Activated T-cell treated with anti-CD3 and anti-CD28 coated beads, Interleukin-2, amount 50 U/mL, for 24 hours (primary cell): ENCODE results near the gene EEFSEC.

Experiments
- DNase-seq: peaks from one replicate; pipeline ENCODE4 v3.0.0-alpha.2; 2020
- H3K27ac Mint-ChIP-seq: 2 replicates; pipeline ENCODE4 v1.8.0; 2020; ENCODE audit warnings: mild to moderate bottlenecking, mixed read lengths
- H3K27me3 Mint-ChIP-seq: 2 replicates; pipeline ENCODE4 v1.8.0; 2020; ENCODE audit warnings: mixed read lengths
- H3K36me3 Mint-ChIP-seq: 2 replicates; pipeline ENCODE4 v1.8.0; 2020; ENCODE audit warnings: low read depth, mixed read lengths
- H3K4me1 Mint-ChIP-seq: 2 replicates; pipeline ENCODE4 v1.8.0; 2020; ENCODE audit warnings: low read depth, mixed read lengths
- H3K4me3 Mint-ChIP-seq: 2 replicates; pipeline ENCODE4 v1.8.0; 2020; ENCODE audit warnings: mild to moderate bottlenecking, moderate library complexity, mixed read lengths
- H3K9me3 Mint-ChIP-seq: 2 replicates; pipeline ENCODE4 v1.8.0; 2020; ENCODE audit warnings: mixed read lengths

EEFSEC gene

DNA sequence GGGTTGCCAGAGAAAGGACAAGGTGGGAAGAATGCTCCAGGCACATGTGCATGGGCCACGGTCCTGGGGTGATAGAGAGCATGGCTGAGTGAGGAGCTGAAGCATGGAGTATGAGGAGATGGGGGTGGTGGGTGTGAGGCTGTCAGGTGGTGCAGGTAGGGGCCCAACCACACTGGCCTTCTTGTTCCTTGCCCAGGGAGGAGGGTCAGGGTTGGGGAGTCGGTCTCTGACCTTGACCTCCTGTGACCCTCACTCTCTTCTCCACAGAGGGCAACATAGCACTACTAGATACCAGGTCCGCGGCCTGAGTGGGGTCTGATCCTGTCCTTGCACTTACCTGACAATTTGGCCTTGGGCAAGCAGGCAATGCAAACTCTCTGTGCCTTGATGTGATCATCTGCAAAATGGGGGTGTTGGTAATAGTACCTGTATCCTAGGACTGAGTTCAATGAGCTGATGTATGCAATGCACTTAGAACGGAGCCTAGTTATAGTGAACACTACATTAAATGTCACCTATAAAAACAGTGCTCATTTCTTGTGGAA, 75.2 kb downstream of the EEFSEC start:
- H3K4me3 Mint-ChIP-seq: no peak overlapping the region
- peaks cover 6% of the 10 kb centered on the region for H3K9me3 Mint-ChIP-seq
- H3K27me3 Mint-ChIP-seq: no peaks in the 10 kb centered on the region
- H3K27ac Mint-ChIP-seq: no peak overlapping the region
- no peak for DNase-seq
- peaks cover 11% of the 10 kb centered on the region for H3K36me3 Mint-ChIP-seq
- peaks cover 10% of the 10 kb centered on the region for H3K4me1 Mint-ChIP-seq

DNA sequence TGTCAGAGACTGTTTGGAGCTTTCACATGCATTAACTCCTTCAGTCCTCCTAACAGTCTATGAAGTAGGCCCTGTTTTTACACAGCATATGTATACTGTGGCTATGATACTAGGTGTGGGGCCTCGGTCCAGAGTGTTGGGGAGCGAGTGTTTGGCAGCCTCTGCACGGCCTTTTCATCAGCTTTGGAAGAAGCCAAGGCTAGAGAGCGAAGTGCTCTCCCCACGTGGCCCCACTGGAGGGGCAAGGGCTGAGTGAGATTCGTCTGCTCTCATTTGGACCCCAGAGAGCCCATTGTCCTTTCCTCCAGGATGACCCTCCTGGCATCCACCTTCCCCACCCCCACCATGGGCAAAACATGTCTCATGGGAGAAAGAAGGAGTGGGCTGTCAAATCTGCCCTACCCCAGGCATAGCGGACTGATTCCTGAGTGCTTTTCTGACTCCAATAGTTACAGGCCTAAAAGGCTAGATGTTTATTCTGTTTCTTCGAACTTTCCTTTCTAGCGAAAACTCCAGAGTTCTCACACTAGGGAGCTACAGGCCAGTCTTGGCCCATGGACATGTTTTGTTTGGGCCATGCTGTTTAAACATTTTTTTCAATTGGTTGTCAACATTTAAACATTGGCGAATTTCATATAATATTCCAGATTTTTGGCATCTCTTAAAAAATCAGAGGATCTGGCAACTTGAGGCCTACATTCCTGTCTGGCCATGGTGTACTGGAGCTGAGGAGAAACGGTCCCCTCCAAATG, 76.0 kb downstream of the EEFSEC start:
- H3K27me3 Mint-ChIP-seq: no peaks in the 10 kb centered on the region
- H3K9me3 Mint-ChIP-seq: no peaks in the 10 kb centered on the region
- H3K4me3 Mint-ChIP-seq: no peak overlapping the region
- H3K36me3 Mint-ChIP-seq: peaks cover 4% of the 10 kb centered on the region
- no peak for DNase-seq
- peaks cover 10% of the 10 kb centered on the region for H3K4me1 Mint-ChIP-seq
- H3K27ac Mint-ChIP-seq: no peak overlapping the region

DNA sequence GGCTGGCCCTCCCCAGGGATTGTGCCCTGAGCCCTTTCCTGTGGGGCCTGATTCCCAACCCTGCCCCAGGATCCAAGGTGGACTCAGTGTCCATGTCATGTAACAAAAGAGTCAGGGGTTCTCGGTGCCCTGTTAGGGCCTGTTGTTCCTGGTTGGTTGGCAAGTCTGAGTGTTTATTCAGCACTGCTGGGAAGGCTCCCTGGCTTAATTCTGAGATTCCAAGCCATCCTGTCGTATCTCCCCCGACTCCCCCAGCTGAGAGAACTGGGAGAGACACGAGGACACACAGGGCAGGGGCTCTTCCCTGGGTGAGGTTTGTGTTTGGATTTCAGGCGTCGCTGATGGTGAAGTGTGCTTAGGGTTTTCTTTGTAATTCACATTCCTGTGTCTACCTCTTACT, 78.3 kb downstream of the EEFSEC start:
- peaks cover 6% of the 10 kb centered on the region for H3K4me1 Mint-ChIP-seq
- no peak for DNase-seq
- H3K27me3 Mint-ChIP-seq: no peaks in the 10 kb centered on the region
- no peaks in the 10 kb centered on the region for H3K36me3 Mint-ChIP-seq
- H3K9me3 Mint-ChIP-seq: no peaks in the 10 kb centered on the region
- H3K27ac Mint-ChIP-seq: no peak overlapping the region
- no peak overlapping the region for H3K4me3 Mint-ChIP-seq

DNA sequence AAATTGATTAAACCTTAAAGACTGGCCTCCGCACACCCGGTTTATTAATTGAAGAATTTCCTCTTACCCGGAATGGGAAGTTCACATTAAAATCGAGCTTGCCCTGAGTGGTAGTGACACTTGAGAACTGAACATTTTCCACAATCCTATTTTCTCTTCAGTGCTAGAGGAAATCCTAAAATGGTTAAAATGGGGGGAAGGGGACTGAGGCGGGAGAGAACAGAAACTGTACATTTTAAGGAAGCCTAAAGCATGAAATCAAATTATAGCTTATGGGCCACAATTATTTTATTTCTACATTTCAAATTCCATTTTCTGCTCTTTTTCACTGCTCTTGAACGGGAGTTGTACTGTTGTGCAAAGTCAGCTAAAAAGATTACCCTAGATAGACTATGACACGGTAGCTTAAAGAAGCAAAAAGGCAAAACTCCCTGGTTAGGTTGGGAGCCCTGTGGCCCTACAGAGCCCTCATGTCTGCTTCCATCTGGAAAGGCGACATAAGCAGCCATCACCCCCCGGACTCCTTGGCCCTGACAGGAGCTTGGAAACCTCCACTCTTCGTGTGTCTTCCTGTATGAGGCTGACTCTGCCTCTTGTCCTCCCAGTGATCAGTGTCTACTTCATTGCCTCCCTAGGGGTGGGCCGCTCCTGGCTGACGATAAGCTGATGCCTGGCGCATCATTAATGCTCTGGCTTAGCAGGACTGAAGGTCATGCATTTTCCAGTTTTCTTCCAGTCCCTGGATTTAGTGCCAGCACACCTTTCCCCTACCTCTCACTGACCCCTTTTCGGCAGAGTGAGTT, 79.3 kb downstream of the EEFSEC start:
- Mint-ChIP-seq H3K36me3 (no peaks in the 10 kb centered on the region), H3K27me3 (no peaks in the 10 kb centered on the region), H3K27ac (no peak overlapping the region), H3K4me1 (peaks cover 6% of the 10 kb centered on the region), H3K9me3 (no peaks in the 10 kb centered on the region), H3K4me3 (no peak overlapping the region)
- no peak for DNase-seq

DNA sequence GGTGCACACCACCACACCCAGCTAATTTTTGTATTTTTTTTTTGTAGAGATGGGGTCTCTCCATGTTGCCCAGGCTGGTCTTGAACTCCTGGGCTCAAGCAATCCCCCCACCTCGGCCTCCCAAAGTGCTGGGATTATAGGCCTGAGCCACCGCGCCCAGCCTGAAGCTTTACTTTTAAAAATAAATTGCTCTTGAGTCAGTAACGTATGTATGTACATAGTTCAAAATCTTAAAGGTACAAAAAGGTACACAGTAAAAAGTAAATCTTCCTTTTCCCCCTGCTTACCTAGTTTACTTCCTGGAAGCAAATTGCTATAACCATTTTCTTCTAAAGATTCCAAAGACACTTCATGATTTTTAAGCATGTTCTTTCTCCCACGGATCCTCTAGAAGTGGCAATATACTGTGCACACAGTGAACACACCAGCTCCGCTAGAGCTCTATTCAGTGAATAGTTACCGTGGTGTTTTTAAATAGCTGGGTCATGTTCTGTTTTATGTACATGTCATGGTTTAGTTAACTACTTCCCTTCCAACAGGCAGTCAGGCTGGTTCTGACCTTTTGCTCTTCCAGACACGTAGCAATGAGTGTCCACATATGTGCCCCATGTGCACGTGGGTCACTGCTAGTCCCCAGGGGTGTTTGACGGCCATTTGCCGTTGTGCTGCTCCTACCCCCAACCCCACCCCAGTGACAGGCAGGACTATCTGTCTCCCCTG, 82.1 kb downstream of the EEFSEC start:
- Mint-ChIP-seq H3K27ac (no peak overlapping the region), H3K4me3 (no peak overlapping the region), H3K9me3 (no peaks in the 10 kb centered on the region), H3K4me1 (peaks cover 13% of the 10 kb centered on the region), H3K27me3 (no peaks in the 10 kb centered on the region), H3K36me3 (no peaks in the 10 kb centered on the region)
- no peak for DNase-seq

DNA sequence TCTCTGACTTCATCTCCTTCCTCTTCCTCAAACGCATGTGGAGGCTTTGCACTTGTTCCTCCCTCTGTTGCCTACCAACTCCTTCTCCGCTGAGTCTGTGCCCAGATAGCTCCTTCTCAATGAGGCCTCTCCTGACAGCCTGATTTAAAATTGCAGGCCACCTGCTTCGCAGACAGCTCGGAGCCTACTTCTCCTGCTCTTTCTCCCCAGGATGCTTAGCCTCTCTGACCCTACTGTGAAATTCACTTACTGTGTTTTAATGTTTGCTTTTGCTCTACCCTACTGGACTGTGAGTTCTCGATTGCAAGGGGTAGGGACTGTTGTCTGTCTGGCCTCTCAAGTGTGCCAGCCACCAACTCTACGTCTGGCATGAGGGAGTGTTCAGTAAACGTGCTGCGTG, 83.4 kb downstream of the EEFSEC start:
- DNase-seq: no peak
- H3K9me3 Mint-ChIP-seq: no peaks in the 10 kb centered on the region
- no peak overlapping the region for H3K4me3 Mint-ChIP-seq
- H3K27me3 Mint-ChIP-seq: no peaks in the 10 kb centered on the region
- H3K4me1 Mint-ChIP-seq: peaks cover 17% of the 10 kb centered on the region
- H3K36me3 Mint-ChIP-seq: no peaks in the 10 kb centered on the region
- no peak overlapping the region for H3K27ac Mint-ChIP-seq

DNA sequence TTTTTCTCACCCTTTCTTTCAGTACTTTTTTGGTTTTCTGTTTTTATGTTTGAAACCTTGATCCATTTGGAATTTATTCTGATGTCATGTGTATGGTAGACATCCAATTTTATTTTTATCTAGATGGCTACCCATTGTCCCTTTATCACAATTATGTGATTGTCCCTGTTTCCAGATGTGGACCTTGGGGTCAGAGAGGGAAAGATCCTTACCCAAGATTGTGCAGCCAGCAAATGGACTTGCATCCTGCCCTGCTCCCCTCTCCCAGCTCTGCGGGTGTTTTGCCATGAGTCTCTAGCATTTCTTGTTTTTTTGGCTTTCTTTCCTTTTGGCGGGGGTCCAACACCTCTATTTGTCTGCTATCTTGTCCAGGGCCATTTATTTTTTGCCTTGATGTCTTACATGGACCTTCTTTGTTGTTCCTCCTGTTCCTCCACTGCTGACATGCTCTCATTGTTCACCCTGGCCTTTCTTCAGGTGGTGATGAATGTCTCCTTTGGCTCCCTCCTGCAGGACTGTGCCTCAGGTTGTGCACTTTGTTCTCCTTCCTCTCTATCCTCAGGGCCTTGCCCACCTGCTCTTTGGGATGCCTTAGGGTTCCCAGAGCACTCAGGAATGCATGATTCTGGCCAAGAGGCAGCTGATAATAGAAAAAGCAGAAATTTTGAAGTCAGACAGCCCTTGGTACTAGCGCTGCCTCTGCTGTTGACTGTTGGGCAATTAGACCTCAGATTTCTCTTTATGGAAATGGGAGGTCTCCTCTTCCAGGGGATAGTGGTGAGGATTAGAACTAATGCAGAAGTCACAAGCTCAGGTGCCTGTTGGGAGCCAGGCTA, 84.3 kb downstream of the EEFSEC start:
- Mint-ChIP-seq H3K27me3 (no peaks in the 10 kb centered on the region), H3K27ac (no peak overlapping the region), H3K4me3 (no peak overlapping the region), H3K4me1 (peaks cover 19% of the 10 kb centered on the region), H3K36me3 (no peaks in the 10 kb centered on the region), H3K9me3 (no peaks in the 10 kb centered on the region)
- DNase-seq: no peak

DNA sequence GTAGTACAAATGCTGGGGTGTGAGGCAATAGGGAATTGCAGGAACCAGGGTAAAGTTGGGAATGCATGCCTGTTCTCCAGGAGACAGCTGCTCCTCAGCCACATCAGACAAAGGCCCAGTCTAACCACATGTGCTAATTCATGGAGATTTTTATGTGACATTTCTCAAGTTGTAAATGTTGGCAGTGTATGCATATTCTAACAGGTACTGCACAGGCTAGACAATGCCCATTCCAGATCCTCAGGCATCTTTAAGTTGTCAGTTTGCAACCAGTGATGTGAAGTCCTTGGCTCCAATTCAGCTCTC, 84.9 kb downstream of the EEFSEC start:
- Mint-ChIP-seq H3K4me3 (no peak overlapping the region), H3K27me3 (no peaks in the 10 kb centered on the region), H3K36me3 (peaks cover 1% of the 10 kb centered on the region), H3K27ac (no peak overlapping the region), H3K4me1 (peaks cover 24% of the 10 kb centered on the region), H3K9me3 (no peaks in the 10 kb centered on the region)
- DNase-seq: no peak

DNA sequence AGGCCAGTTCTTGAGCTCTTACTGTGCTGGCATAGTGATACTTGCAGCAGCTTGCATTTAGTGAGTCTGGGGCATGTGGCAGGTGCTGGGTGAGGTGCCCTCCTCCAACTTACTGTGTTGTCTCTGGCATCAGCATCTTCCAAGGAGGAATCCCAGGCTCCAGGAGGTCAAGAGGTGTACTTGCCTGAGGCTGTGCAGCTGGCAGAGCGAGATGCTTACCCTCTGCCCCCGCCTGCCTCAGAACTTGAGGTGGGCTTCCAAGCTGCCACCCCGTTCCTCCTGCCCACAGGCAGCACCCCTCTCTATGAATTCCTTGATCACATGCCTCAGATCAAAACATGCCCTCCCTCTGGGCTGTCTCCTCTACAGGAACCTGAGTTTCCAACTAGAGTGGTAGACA, 86.0 kb downstream of the EEFSEC start:
- H3K4me1 Mint-ChIP-seq: peaks cover 28% of the 10 kb centered on the region

DNA sequence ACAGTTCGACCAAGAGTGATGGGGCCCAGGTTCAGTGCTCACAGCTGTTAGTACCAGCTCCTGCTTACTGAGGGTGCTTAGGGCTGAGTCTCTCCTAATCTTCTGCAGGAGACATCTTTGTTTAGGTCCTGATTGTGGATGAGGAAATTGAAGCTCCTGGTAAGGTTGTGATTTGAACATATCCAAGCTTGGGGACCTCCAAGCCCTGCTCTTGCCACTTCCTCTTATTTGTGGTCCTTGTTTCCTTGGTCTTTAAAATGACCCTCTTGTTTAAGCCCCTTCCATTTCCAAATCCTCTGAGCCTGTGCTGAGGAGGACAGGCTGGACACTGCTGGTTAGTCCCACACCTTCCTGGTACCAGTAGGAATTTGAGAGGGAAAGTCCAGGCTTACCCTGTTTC, 87.0 kb downstream of the EEFSEC start:
- Mint-ChIP-seq H3K27me3 (no peaks in the 10 kb centered on the region), H3K4me3 (no peak overlapping the region), H3K9me3 (no peaks in the 10 kb centered on the region), H3K36me3 (peaks cover 7% of the 10 kb centered on the region), H3K27ac (no peak overlapping the region), H3K4me1 (peaks cover 28% of the 10 kb centered on the region)
- DNase-seq: no peak

More for the DNA sequence above, 86.0 kb downstream of the EEFSEC start:
- DNase-seq: no peak
- H3K4me3 Mint-ChIP-seq: no peak overlapping the region
- no peaks in the 10 kb centered on the region for H3K27me3 Mint-ChIP-seq
- H3K9me3 Mint-ChIP-seq: no peaks in the 10 kb centered on the region
- no peak overlapping the region for H3K27ac Mint-ChIP-seq
- peaks cover 7% of the 10 kb centered on the region for H3K36me3 Mint-ChIP-seq

DNA sequence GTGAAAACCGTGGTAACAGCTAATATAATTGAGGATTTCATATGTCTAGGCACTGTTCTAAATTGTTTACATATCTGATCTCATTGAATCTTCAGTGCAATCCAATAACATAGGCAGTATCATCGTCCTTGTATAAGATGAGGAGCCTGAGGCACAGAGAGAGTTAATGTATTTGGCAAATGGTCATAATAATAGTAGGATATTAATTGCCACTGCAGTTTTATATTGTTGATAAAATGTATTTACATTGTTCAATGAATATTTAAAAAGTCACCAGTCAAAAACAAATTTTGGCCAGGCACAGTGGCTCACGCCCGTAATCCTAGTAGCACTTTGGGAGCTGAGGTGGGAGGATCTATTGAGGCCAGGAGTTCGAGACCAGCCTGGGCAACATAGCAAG, 88.5 kb downstream of the EEFSEC start:
- Mint-ChIP-seq H3K4me3 (no peak overlapping the region), H3K27ac (peak overlapping the region; percentile 30), H3K4me1 (peaks cover 25% of the 10 kb centered on the region), H3K27me3 (no peaks in the 10 kb centered on the region), H3K36me3 (peaks cover 10% of the 10 kb centered on the region), H3K9me3 (no peaks in the 10 kb centered on the region)
- no peak for DNase-seq

DNA sequence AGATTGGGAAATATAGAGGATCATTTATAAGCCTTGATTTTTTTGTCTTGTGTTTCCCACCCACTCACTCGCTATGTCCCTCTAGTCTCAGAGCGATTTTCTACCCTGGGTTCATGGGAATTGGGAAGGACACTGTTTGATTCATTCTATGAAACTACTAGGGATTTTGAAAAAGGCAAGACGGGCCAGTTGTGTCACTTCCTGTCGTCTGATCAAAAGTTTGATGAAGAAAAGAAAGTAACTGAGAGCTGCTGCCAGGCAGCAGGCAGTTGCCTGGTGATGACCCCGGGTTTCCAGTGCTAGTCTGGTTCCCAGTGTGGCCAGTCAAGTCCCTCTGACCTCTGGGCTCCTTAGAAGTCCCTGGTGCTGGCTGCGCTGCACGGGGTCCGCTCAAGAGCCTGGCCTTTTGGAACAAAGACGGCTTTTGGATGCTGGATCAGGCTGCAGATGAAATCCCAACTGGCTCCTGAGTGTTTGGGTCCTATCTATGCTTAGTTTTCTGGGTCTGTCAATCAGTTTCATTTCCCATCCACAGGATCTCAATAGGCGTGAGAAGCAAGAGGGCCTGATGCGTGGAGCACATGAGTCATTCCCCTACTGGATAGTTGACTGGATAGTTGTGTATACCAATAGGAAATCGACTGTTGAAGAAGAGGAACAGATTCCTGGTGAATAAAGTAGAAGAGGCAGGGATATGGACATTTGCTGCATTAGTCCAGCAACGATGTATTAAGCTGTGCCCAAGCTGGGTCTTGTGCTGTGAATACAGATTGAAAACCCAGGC, 89.7 kb downstream of the EEFSEC start:
- Mint-ChIP-seq H3K4me3 (no peak overlapping the region), H3K27me3 (no peaks in the 10 kb centered on the region), H3K9me3 (no peaks in the 10 kb centered on the region), H3K36me3 (peaks cover 23% of the 10 kb centered on the region), H3K4me1 (peaks cover 20% of the 10 kb centered on the region), H3K27ac (peak overlapping the region; percentile 51)
- no peak for DNase-seq

DNA sequence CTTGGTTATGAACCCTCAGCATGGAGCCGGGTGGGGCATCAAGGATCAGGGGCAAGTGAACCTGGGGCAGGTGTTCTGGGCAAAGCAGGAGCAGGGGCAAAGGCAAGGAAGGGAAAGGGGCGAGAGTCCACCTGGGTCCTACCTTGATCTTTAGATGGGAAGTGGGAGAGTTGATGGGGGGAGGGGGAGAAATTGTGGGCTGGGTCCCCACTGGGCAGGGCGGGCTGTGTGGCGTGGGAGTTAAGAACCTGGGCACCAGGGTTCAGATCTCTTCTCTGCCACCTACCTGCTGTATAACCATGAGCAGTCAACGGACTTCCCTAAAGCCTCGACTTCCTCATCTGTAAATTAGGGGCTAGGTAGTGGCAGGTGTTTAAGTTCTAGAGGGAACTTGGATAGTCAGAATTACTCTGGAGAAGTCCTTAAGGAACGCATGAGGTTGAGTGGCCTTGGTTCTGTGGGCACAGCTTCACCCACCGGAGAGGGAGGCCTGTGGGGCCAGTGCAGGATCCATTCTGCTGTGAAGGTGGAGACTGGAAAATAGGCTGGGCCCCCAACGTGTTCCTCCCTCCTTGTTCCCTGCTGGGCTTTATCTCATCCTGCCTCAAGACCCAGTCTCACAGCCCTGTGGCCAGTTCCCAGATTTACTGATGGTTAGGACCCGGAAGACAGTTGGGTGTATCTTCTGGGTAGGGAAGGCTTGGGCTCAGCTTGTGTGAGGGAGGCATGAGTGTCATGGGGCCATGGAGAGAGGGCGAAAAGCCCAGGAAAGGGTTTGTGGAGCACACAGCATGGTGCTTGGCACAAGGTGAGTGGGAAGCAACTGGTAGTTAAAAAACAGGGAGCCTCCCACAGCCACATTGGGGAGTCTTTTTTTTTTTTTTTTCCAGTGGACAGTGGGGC, 90.6 kb downstream of the EEFSEC start:
- no peaks in the 10 kb centered on the region for H3K9me3 Mint-ChIP-seq
- no peak overlapping the region for H3K4me3 Mint-ChIP-seq
- H3K36me3 Mint-ChIP-seq: peaks cover 29% of the 10 kb centered on the region
- H3K27ac Mint-ChIP-seq: no peak overlapping the region
- no peaks in the 10 kb centered on the region for H3K27me3 Mint-ChIP-seq
- no peak for DNase-seq
- peaks cover 19% of the 10 kb centered on the region for H3K4me1 Mint-ChIP-seq
